ENCODE data around the gene IRAG1.

The IRAG1 gene

GRCh38 chr11:10666556-10667520, 26.7 kb downstream of the IRAG1 start:
- no peak for DNase-seq (ENCODE audit: low read depth)

DNA sequence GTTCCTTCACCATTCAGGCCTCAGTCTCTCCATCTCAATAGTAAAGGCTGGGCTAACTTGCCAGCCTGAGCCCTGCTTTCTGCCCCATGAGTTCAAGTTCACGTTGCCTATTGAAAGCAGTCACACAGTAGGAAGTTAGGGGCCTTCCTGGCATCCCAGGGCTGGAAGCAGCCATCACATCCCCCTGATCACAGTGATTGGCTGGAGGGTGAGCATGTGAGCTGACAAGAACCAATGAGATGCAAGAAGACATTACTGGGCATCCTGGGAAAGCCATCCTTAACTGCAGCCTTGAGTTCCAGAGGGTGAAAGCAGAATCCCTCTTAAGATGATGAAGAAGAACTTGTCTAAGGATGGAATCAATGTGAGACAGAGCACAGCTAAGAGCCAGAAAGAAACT, 29.1 kb downstream of the IRAG1 start:
- no peak for DNase-seq (ENCODE audit: low read depth)

GRCh38 chr11:10663990-10664389, 29.6 kb downstream of the IRAG1 start:
- DNase-seq (ENCODE audit: low read depth) = no peak

- no peak for DNase-seq (ENCODE audit: low read depth)
These were observed 30.2 kb downstream of the IRAG1 start for GRCh38 chr11:10663365-10663764.

GRCh38 chr11:10660323-10660722, 33.2 kb downstream of the IRAG1 start:
- no peak for DNase-seq (ENCODE audit: low read depth)

- DNase-seq (ENCODE audit: low read depth) = no peak
These were observed 34.0 kb downstream of the IRAG1 start for GRCh38 chr11:10659339-10660216.

DNA sequence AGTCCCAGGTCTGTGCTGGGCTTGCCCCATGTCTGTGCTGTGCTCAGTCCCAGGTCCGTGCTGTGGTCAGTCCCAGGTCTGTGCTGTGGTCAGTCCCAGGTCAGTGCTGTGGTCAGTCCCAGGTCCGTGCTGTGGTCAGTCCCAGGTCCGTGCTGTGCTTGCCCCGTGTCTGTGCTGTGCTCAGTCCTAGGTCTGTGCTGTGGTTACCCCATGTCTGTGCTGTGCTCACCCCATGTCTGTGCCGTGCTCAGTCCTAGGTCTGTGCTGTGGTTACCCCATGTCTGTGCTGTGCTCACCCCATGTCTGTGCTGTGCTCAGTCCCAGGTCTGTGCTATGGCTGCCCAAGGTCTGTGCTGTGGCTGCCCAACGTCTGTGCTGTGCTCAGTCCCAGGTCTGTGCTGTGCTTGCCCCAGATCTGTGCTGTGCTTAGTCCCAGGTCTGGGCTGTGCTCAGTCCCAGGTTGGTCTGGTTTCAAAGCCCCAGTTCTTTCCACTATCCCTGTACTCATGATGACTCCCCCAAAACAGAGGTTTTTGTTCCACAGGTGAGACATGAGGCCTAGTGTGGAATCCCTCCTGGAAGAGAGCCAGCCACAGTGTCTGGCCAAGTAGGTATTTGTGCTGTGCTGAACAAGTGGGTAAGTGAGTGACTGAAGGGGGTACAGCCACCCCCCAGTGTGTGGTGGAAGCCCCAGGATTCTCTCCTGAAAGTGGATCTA, 34.8 kb downstream of the IRAG1 start:
- no peak for DNase-seq (ENCODE audit: low read depth)

- no peak for DNase-seq (ENCODE audit: low read depth)
These were observed 36.0 kb downstream of the IRAG1 start for GRCh38 chr11:10657308-10658271.

GRCh38 chr11:10655943-10656576, 37.5 kb downstream of the IRAG1 start:
- DNase-seq (ENCODE audit: low read depth) = no peak

DNA sequence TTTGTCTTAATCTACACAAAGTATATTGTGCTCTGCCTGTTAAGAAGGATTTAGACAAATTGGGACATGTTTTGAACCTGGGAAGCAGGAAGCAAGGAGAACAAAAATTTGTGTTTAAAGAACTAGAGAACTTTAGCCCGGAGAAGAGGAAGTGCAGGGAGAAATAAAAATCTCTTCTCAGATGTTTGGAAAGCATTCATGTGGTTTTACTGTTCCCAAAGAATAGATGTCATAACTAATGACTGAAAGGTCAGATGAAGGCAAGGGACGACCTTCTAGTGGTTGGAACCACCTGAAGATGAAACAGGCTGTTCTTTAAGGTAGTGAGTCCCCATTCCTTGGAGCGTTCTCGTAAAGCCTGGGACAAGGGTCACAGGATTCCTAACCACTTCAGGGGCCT, 38.3 kb downstream of the IRAG1 start:
- no peak for DNase-seq (ENCODE audit: low read depth)

- DNase-seq (ENCODE audit: low read depth) = no peak
These were observed 38.8 kb downstream of the IRAG1 start for GRCh38 chr11:10654811-10655150.

- no peak for DNase-seq (ENCODE audit: low read depth)
These were observed 39.4 kb downstream of the IRAG1 start for GRCh38 chr11:10653946-10654810.

DNA sequence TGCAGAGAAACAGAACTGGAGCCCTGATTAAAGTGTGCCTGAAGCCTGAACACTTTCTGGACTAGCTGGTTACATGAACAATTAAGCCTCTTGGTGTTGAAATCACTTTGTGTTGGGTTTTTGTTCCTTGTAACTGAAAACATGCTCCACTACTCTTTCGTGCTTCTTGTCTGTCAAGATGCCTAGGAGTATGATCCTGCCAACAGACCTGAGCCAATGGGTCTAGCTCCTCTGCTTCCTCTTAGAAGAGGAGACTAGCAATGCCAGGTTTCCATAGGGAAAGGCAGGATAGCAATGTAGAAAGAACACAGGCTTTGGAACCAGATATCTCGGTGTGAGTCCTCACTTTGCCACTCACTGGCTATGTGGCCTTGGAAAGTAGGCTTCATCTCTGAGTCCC, 40.3 kb downstream of the IRAG1 start:
- no peak for DNase-seq (ENCODE audit: low read depth)

DNA sequence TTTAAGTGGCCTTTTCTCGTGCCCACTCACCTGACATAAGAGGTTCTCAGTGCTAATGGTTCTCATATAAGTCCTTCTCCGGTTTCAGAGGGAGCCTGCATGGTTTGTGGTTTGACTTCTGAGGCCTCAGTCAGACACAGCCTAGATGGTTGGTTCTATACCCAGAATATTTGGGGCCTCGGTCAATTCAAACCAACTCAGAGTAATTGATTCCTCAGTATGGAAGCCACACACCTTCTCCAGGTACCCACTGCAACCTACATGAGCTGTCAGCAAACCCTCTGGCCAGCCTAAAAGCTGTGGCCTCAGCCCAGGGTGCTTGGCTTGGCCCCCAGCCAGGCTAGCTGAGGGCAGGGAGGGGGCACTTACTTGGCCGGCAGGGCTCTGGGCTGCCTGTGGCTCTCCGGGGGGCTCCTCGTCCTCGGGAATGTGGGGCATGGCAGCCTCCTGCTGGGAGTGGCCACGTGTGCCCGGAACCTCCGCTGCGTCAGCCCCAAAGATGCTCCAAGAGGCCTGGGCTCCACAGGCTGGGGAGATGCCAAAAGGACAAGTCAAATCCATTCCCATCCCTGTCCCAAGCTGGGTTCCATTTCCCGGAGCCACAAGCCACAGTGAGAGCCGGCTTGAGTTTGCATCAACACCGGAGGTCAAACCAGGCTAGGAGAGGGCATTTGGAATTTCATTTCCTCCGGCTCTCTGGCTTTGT, 41.7 kb downstream of the IRAG1 start:
- no peak for DNase-seq (ENCODE audit: low read depth)

DNA sequence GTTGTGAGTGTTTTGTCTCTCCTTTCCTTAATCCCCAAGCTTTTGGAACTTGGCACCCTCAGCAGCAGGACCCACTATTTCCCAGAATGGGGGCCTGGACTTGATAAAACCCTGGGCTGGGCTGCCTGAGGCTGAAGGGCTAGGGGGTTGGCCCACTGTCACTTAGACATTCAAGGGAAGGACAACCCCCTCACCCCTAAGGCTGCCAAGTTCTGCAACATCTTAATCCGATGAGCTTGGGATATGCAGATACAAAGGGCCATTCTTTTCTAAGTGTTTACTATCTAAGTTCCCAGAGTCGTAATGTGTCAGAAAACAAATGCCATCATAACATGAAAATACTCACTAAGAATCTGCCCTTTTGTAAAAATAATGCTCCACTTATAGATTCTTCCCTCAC, 42.9 kb downstream of the IRAG1 start:
- no peak for DNase-seq (ENCODE audit: low read depth)

DNA sequence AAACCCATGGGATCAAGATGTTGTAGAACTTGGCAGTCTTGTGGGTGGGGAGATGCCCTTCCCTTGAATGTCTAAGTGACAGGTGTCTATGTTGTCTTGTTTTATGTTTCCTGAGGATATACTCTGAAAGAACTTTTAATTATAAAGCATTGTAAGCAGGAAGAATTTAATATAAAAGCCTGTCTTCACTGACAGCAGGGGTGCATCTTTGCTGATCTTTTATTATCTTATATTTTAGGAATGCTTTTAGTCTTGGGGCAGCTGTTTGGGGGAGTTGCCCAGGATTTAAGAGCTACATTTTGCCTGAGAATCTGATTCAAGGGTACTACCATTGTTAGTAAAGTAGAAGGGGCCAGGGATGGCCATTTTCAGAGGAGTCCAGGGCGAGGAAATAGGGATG, 43.4 kb downstream of the IRAG1 start:
- no peak for DNase-seq (ENCODE audit: low read depth)

- no peak for DNase-seq (ENCODE audit: low read depth)
These were observed 44.7 kb downstream of the IRAG1 start for GRCh38 chr11:10648871-10649270.

DNA sequence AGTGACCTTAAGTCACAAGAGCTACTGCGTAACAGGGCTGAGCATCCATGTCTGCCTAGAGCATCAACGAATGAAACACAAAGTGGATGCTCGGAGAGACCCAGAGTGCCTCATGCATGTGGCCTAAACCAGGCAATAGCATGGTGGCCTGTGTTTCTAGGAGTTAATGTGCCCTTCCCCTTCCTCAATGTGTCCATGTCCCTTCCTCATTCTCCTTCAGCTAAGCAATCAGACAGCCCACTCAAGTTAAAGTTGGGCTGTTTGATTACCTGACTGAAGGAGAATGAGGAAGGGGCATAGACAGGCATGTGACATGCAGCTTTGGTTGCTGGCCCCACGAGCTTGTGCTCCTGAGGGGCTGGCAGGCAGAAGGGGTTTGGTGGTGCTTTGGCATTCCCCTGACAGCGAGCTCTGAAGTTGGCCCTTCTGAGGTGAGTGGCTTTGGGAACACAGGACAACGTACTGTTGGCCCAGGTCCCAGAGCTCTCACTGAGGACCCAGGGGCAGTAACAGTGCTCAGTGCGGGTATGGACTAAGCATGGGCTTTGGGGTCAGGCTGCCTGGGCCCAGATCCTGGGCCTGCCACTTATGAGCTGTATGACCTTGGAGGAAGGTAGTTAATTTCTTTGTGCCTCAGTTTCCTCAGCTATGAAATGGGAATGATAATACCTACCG, 46.7 kb downstream of the IRAG1 start:
- DNase-seq (ENCODE audit: low read depth) = no peak

DNA sequence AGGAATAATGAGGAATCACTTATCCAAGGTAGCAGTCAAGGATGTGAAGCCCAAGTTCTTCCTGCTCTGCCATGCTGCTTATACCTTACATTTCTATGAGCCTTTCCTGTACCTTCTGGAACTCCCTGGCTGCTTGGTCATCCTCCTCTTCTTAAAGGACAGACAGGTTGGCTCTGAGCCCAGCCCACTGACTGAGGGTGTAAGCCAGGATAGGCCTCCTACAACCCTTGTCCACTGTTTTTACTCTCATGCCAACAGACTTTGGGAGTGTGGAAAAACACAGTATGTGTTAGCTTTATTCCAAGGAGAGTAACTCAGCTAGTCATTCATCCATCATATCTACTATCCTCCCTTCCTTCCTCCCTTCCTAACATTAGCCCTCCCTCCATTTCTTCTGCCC, 47.5 kb downstream of the IRAG1 start:
- no peak for DNase-seq (ENCODE audit: low read depth)
